Activated CD4-positive, alpha-beta memory T cell treated with anti-CD3 and anti-CD28 coated beads for 36 hours (primary cell): ENCODE results near the gene ZHX3. TPM values are rescaled to one million over a fixed set of nuclear protein-coding genes. Genes with fewer than 3 reads are reported as not detected.

ENCODE experiments used
- CTCF ChIA-PET: fragments of 350-600 bp; sonication (Branson Sonifier 250); formaldehyde crosslinking; loops from one replicate; lab custom pipeline; 2021; ENCODE audit warnings: antibody characterized with exemption, inconsistent platforms; lab: Charles Lee
- POLR2A ChIA-PET: fragments of 350-600 bp; sonication (Branson Sonifier 250); formaldehyde crosslinking; loops from one replicate; lab custom pipeline; 2021; ENCODE audit warnings: antibody characterized with exemption; lab: Charles Lee
- DNase-seq: peaks from one replicate; pipeline ENCODE4 v3.0.0-alpha.2; 2020
- H3K27ac Mint-ChIP-seq: one replicate; pipeline ENCODE4 v1.8.0; 2021; ENCODE audit warnings: mixed read lengths
- H3K27me3 Mint-ChIP-seq: one replicate; pipeline ENCODE4 v1.8.0; 2021; ENCODE audit warnings: mixed read lengths
- H3K36me3 Mint-ChIP-seq: one replicate; pipeline ENCODE4 v1.8.0; 2021; ENCODE audit warnings: mixed read lengths
- H3K4me1 Mint-ChIP-seq: one replicate; pipeline ENCODE4 v1.8.0; 2021; ENCODE audit warnings: low read depth, mixed read lengths
- H3K4me3 Mint-ChIP-seq: one replicate; pipeline ENCODE4 v1.8.0; 2021; ENCODE audit warnings: mild to moderate bottlenecking, mixed read lengths
- H3K9me3 Mint-ChIP-seq: one replicate; pipeline ENCODE4 v1.8.0; 2021; ENCODE audit warnings: mixed read lengths
- intact Hi-C: fragments of 100-400 bp; cut with micrococcal nuclease; formaldehyde crosslinking; loops from one replicate; pipeline ENCODE4 v1.15.1; 2023
- total RNA-seq, 2 experiments: library from RNA; stranded (reverse); gene quantifications; one replicate each; pipeline ENCODE4 v1.2.3, GENCODE V29; 2021

Gene ZHX3
- total RNA-seq, 2 experiments from 2014 or later: 9.4 to 11.3 TPM

DNA sequence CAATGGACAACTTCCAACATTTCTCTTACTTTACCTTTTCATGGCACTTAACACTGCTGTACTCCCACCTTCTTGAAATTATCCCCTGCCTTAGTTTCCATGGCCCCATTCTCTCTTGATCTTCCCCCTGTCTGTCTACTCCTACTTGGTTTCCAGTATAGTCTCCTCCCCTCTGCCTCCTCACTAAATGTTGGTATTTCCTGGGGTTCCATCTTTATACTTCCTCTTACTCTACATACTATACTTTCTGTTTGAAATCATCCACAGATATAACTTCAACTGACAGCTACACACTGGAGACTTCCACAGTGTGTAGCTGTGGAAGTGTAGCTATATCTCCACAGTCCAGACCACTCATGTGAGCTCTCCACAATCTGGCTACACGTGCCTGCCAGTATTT lies 13.5 kb downstream of the ZHX3 start:
- Mint-ChIP-seq H3K36me3 (no peaks in the 10 kb centered on the region), H3K4me1 (no peaks in the 10 kb centered on the region), H3K4me3 (no peak overlapping the region), H3K9me3 (no peaks in the 10 kb centered on the region), H3K27me3 (no peaks in the 10 kb centered on the region), H3K27ac (no peak overlapping the region)
- ChIA-PET POLR2A (interaction anchor here (0.5 kb wide), 1 partner anchor 131 kb away, joined by 3 read pairs; no protein-coding TSS in a partner anchor), CTCF (interaction anchor here (1.4 kb wide), 1 partner anchor 131 kb away, joined by 3 read pairs; no protein-coding TSS in a partner anchor)
- no peak for DNase-seq
- intact Hi-C loops: no loop called here

DNA sequence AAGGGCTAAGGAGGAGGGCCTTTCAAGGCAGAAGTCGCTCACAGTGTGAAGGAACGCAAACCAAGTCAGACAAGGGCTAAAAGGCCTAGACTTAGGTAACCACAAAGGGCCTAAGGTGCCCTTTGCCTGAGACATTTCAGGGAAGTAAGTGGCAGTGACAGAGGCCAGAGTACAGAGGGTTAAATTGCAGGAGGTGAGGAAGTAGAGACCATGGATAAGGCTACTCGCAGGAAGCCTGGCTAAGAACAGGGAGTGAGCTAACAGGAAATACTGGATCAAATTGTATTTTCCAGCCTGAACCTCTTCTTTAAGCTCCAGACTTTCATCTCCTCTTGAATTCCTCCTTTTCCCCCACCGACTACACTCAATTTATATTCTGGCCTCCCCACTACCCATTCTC lies 16.6 kb downstream of the ZHX3 start:
- H3K27ac Mint-ChIP-seq: no peak overlapping the region
- H3K4me1 Mint-ChIP-seq: no peaks in the 10 kb centered on the region
- no peaks in the 10 kb centered on the region for H3K9me3 Mint-ChIP-seq
- H3K36me3 Mint-ChIP-seq: no peaks in the 10 kb centered on the region
- CTCF ChIA-PET: no interaction called here
- H3K27me3 Mint-ChIP-seq: no peaks in the 10 kb centered on the region
- no peak for DNase-seq
- POLR2A ChIA-PET: no interaction called here
- no peak overlapping the region for H3K4me3 Mint-ChIP-seq
- intact Hi-C loops: no loop called here

DNA sequence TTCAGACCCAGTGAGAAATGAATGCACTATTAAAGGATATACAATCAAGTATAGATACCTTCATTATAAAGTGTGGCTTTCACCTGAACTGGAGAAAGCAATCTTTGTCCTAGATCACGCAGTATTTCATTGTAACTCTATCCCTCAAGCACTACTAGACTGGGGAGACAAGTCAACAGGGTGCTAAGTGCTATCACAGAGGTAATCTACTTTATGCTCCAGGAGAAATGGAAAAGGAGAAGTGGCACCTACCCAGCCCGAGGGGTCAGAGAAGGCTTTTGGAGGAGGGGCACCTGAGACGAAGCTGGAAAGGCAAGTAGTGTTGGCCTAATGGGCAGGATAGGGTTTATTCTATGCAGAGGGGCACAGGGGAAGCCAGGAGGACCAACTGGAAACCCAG lies 17.1 kb downstream of the ZHX3 start:
- Mint-ChIP-seq H3K36me3 (no peaks in the 10 kb centered on the region), H3K4me1 (no peaks in the 10 kb centered on the region), H3K27ac (no peak overlapping the region), H3K4me3 (no peak overlapping the region), H3K9me3 (no peaks in the 10 kb centered on the region), H3K27me3 (no peaks in the 10 kb centered on the region)
- CTCF ChIA-PET: no interaction called here
- intact Hi-C loops: no loop called here
- DNase-seq: no peak
- POLR2A ChIA-PET: no interaction called here

- POLR2A ChIA-PET: no interaction called here
- Mint-ChIP-seq H3K27ac (no peak overlapping the region), H3K4me3 (no peak overlapping the region)
Observed at GRCh38 chr20:41299899-41300298, 17.6 kb downstream of the ZHX3 start.

DNA sequence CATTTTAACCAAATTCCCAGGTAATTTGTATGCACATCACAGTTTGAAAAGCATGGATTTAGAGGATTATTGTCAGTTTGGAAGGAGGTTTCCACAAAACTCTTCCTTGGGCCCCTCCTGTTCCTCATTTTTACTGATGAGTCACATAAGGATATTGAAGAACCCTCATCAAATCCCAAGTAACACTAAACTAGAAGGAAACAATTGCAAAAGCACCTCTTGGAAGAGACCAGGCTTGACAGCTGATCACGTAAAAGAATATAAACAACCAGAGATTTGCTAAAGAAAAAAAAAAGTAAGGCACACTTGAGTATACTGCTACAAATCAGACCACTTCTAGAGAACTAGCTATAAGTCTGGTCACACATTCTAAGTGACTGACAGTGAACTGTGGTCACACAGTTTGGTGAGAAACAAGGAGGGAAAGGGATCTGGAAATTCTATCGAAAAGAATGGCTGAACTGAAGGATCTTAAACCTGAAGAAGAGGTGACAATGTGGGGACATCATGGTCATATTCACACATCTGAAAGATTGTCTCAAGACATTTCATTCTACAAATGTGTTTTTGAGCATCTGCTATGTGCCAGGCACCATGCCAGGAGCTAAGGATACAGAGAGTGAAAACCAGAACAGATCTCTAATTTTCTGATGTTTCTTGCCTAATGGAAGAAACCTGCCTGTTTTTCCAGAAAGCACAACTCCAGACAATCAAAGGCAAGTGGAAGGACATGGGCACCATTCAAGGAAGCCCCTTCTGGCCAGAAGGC lies 24.1 kb downstream of the ZHX3 start:
- no peaks in the 10 kb centered on the region for H3K36me3 Mint-ChIP-seq
- POLR2A ChIA-PET: no interaction called here
- no peaks in the 10 kb centered on the region for H3K27me3 Mint-ChIP-seq

More at GRCh38 chr20:41299899-41300298, 17.6 kb downstream of the ZHX3 start:
- intact Hi-C loops: no loop called here
- H3K36me3 Mint-ChIP-seq: no peaks in the 10 kb centered on the region
- H3K9me3 Mint-ChIP-seq: no peaks in the 10 kb centered on the region
- DNase-seq: no peak
- no peaks in the 10 kb centered on the region for H3K4me1 Mint-ChIP-seq
- H3K27me3 Mint-ChIP-seq: no peaks in the 10 kb centered on the region
- CTCF ChIA-PET: no interaction called here

GRCh38 chr20:41290804-41291389 lies 26.6 kb downstream of the ZHX3 start:
- peaks cover 9% of the 10 kb centered on the region for H3K36me3 Mint-ChIP-seq
- H3K4me1 Mint-ChIP-seq: no peaks in the 10 kb centered on the region
- H3K4me3 Mint-ChIP-seq: no peak overlapping the region
- peaks cover 15% of the 10 kb centered on the region for H3K9me3 Mint-ChIP-seq
- intact Hi-C loops: no loop called here
- POLR2A ChIA-PET: interaction anchor here (0.9 kb wide), 1 partner anchor 133 kb away, joined by 3 read pairs; no protein-coding TSS in a partner anchor
- CTCF ChIA-PET: no interaction called here
- no peaks in the 10 kb centered on the region for H3K27me3 Mint-ChIP-seq
- H3K27ac Mint-ChIP-seq: no peak overlapping the region
- DNase-seq: no peak

More for the DNA sequence above, 24.1 kb downstream of the ZHX3 start:
- DNase-seq: no peak
- CTCF ChIA-PET: interaction anchor here (0.8 kb wide), 1 partner anchor 47 kb away, joined by 3 read pairs; the partner anchor contains the start of gene LPIN3
- Mint-ChIP-seq H3K9me3 (no peaks in the 10 kb centered on the region), H3K27ac (no peak overlapping the region), H3K4me1 (no peaks in the 10 kb centered on the region), H3K4me3 (no peak overlapping the region)
- intact Hi-C loops: no loop called here

DNA sequence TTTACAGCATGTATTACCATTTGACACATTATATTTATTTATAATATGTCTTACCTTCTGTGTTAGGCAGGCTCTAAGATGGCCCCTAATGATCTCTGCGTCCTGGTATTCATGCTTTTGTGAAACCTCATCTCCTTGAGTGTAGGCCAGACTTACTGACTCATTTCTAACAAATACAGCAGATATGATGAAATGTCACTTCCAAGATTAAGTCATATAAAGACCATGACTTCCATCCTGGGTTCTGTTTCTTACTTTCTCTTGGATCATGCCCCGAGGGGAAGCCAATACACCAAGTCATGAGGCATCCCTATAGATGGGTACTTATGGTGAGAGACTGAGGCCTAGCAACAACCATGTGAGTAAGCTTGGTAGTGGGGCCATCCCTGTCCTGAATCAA lies 30.2 kb downstream of the ZHX3 start:
- Mint-ChIP-seq H3K36me3 (peaks cover 9% of the 10 kb centered on the region), H3K27ac (no peak overlapping the region), H3K4me3 (no peak overlapping the region), H3K27me3 (no peaks in the 10 kb centered on the region), H3K9me3 (peaks cover 15% of the 10 kb centered on the region), H3K4me1 (no peaks in the 10 kb centered on the region)
- CTCF ChIA-PET: no interaction called here
- peak; percentile 13 for DNase-seq
- POLR2A ChIA-PET: no interaction called here
- intact Hi-C loops: no loop called here

GRCh38 chr20:41286240-41286851 lies 31.2 kb downstream of the ZHX3 start:
- peaks cover 9% of the 10 kb centered on the region for H3K36me3 Mint-ChIP-seq
- ChIA-PET CTCF (no interaction called here), POLR2A (no interaction called here)
- no peak overlapping the region for H3K4me3 Mint-ChIP-seq
- no peak for DNase-seq
- no peaks in the 10 kb centered on the region for H3K4me1 Mint-ChIP-seq
- H3K27me3 Mint-ChIP-seq: no peaks in the 10 kb centered on the region
- peaks cover 15% of the 10 kb centered on the region for H3K9me3 Mint-ChIP-seq
- no peak overlapping the region for H3K27ac Mint-ChIP-seq
- intact Hi-C loops: no loop called here

DNA sequence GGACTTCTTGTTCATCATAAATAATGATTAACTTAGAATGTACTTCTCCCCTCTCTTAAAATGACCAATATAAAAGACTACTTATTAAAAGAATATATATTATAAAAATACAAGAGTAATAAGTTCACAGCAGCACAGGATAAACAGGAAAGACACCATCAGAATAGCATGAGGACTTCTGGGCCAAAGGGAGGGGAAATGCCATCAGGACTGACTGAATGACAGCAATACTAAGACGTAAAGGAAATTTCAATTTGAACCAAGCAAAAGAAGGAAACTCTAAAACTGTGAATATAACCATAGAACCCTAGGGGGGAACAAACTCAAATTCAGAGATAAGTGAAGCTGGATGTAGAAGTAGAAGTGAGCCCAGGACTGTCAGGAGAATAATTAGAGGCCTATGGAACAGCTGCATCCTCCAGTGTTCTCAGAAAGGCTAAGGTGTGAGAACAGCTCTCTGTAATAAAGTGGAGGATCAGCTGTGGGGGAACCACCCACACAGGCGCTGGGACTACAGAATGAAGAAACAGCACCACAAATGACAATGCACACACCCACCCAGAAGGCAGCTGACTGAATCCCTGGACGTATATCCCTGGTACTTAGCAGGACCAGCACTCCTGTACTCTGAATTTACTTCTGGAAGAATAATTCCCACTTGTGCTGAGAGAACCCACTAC lies 37.8 kb downstream of the ZHX3 start:
- H3K4me3 Mint-ChIP-seq: no peak overlapping the region
- ChIA-PET POLR2A (interaction anchor here (0.5 kb wide), 1 partner anchor 220 kb away, joined by 4 read pairs; no protein-coding TSS in a partner anchor), CTCF (no interaction called here)
- no peaks in the 10 kb centered on the region for H3K27me3 Mint-ChIP-seq
- H3K36me3 Mint-ChIP-seq: no peaks in the 10 kb centered on the region
- intact Hi-C loops: no loop called here
- H3K9me3 Mint-ChIP-seq: no peaks in the 10 kb centered on the region
- H3K27ac Mint-ChIP-seq: no peak overlapping the region
- H3K4me1 Mint-ChIP-seq: no peaks in the 10 kb centered on the region
- no peak for DNase-seq

DNA sequence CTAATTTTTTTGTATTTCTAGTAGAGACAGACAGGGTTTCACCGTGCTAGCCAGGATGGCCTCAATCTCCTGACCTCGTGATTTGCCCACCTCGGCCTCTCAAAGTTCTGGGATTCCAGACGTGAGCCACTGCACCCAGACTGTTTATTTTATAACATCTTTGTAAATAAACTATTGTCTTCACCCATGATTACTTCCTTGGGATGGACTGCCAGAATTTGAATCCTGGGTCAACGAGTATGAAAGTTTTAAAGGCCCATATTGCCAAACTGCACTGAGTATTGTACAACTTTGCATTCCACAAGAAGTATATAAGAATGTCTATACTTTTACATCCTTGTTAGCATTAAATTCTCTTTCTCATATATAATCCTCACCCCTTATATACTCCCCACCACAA lies 38.6 kb downstream of the ZHX3 start:
- CTCF ChIA-PET: no interaction called here
- no peaks in the 10 kb centered on the region for H3K36me3 Mint-ChIP-seq
- H3K4me1 Mint-ChIP-seq: no peaks in the 10 kb centered on the region
- DNase-seq: no peak
- H3K27ac Mint-ChIP-seq: no peak overlapping the region
- POLR2A ChIA-PET: no interaction called here
- H3K27me3 Mint-ChIP-seq: no peaks in the 10 kb centered on the region
- H3K4me3 Mint-ChIP-seq: no peak overlapping the region
- H3K9me3 Mint-ChIP-seq: no peaks in the 10 kb centered on the region
- intact Hi-C loops: no loop called here

- H3K4me3 Mint-ChIP-seq: no peak overlapping the region
- no peaks in the 10 kb centered on the region for H3K9me3 Mint-ChIP-seq
- DNase-seq: no peak
- CTCF ChIA-PET: no interaction called here
- no peaks in the 10 kb centered on the region for H3K36me3 Mint-ChIP-seq
- no peak overlapping the region for H3K27ac Mint-ChIP-seq
- no peaks in the 10 kb centered on the region for H3K4me1 Mint-ChIP-seq
- POLR2A ChIA-PET: no interaction called here
- no peaks in the 10 kb centered on the region for H3K27me3 Mint-ChIP-seq
- intact Hi-C loops: no loop called here
Observed at GRCh38 chr20:41277049-41277448, 40.5 kb downstream of the ZHX3 start.

DNA sequence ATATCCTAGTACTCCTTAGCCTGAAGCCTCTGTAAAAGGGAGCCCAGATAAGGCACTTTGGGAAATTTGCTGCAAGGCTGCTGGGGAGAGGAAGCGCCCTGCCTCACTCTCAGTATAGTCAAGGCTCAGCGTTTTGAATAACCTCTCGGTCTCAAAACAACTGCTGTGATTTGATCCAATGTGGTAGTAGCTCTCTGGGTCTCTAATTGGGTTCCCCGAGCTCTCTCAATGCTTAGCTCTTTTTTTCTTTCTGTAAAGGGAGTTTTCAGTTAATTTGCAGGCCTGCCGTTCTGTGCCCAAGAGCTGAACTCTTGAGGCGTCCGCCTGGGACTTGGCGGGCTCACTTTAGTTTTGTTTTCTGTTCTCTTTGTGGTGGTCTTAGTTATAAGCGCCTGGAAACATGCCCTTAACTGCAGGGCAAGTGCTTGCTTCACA lies 41.2 kb downstream of the ZHX3 start:
- DNase-seq: no peak
- no peaks in the 10 kb centered on the region for H3K27me3 Mint-ChIP-seq
- no peaks in the 10 kb centered on the region for H3K4me1 Mint-ChIP-seq
- H3K4me3 Mint-ChIP-seq: no peak overlapping the region
- no peaks in the 10 kb centered on the region for H3K9me3 Mint-ChIP-seq
- no peak overlapping the region for H3K27ac Mint-ChIP-seq
- no peaks in the 10 kb centered on the region for H3K36me3 Mint-ChIP-seq
- ChIA-PET POLR2A (no interaction called here), CTCF (no interaction called here)
- intact Hi-C loops: no loop called here
